ENCODE data around the gene SGMS2. TPM values are rescaled to one million over a fixed set of nuclear protein-coding genes. Genes with fewer than 3 reads are reported as not detected.

The SGMS2 gene
- polyA plus RNA-seq, 2 of the 4 experiments (the other 2 are of a cell fraction), result 8.5 to 22.6 TPM

- TF ChIP-seq HES2 (IDR thresholded peaks at IDR 0.05) (no peak), FOXS1 (CRISPR knock-in tag; IDR thresholded peaks at IDR 0.05) (no peak), RAD21 (conservative IDR thresholded peaks at IDR 0.05 in 1 of 2, IDR thresholded peaks at IDR 0.05 in 1 of 2) (no peak), CTCF (IDR thresholded peaks at IDR 0.05) (no peak), MYC (IDR thresholded peaks at IDR 0.05; ENCODE audit: borderline replicate concordance, low read length) (no peak), POLR2A (IDR thresholded peaks at IDR 0.05; ENCODE audit: low read length) (no peak), PBX3 (IDR thresholded peaks at IDR 0.05) (no peak), JUNB (IDR thresholded peaks at IDR 0.05) (peak; percentile 52; the same call in 1 of the 2 replicates), CHD2 (IDR thresholded peaks at IDR 0.05; ENCODE audit: low read length, partially characterized antibody) (no peak), KDM5A (IDR thresholded peaks at IDR 0.05) (no peak), MAZ (IDR thresholded peaks at IDR 0.05; ENCODE audit: borderline replicate concordance, low read depth, low read length) (no peak), FOSL2 (IDR thresholded peaks at IDR 0.05) (no peak), FOSL2 (CRISPR knock-in tag; IDR thresholded peaks at IDR 0.05) (peak; percentile 54), JUN (IDR thresholded peaks at IDR 0.05) (peak; percentile 23 to 44; a peak in 1 of 5 replicates), NR3C1 (IDR thresholded peaks at IDR 0.05) (no peak)
- TF ChIP-seq, protein P1, sequence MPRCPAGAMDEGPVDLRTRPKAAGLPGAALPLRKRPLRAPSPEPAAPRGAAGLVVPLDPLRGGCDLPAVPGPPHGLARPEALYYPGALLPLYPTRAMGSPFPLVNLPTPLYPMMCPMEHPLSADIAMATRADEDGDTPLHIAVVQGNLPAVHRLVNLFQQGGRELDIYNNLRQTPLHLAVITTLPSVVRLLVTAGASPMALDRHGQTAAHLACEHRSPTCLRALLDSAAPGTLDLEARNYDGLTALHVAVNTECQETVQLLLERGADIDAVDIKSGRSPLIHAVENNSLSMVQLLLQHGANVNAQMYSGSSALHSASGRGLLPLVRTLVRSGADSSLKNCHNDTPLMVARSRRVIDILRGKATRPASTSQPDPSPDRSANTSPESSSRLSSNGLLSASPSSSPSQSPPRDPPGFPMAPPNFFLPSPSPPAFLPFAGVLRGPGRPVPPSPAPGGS (IDR thresholded peaks at IDR 0.05), result no peak
Observed at GRCh38 chr4:107853444-107854355, 29.0 kb downstream of the SGMS2 start (continued).

- DNase-seq (ENCODE audit: low read depth in 1 of 2, low spot score in 1 of 2), result no peak
- 85% methylated on average over 3 of the region's 3 CpGs for WGBS (ENCODE audit: missing lambda C conversion rate)
- peak overlapping the region; percentile 62 to 79 for H3K27ac ChIP-seq
- ChIA-PET POLR2A (no interaction called here), CTCF (interaction anchor here (0.9 to 1.8 kb wide), 5 partner anchors 10 to 65 kb away, joined by 3 to 6 read pairs (median 3); no protein-coding TSS in a partner anchor)
- TF ChIP-seq JUNB (IDR thresholded peaks at IDR 0.05) (0 out of 2 replicates have a peak, but pooled peaks have one; percentile 11), RAD21 (conservative IDR thresholded peaks at IDR 0.05 in 1 of 2, IDR thresholded peaks at IDR 0.05 in 1 of 2) (no peak)
- ATAC-seq, result peak; percentile 49 to 67; a peak in 4 of 6 replicates
- H3K9me3 ChIP-seq, result no peaks in the 10 kb centered on the region
- peak overlapping the region; percentile 32; the same call in 1 of the 3 replicates for H3K4me3 ChIP-seq
- no peak for FAIRE-seq
- H3K4me1 ChIP-seq, result peaks cover 30% of the 10 kb centered on the region
- H3K4me2 ChIP-seq, result peak overlapping the region; percentile 80
Observed at GRCh38 chr4:107854356-107855022, 29.8 kb downstream of the SGMS2 start.

DNA sequence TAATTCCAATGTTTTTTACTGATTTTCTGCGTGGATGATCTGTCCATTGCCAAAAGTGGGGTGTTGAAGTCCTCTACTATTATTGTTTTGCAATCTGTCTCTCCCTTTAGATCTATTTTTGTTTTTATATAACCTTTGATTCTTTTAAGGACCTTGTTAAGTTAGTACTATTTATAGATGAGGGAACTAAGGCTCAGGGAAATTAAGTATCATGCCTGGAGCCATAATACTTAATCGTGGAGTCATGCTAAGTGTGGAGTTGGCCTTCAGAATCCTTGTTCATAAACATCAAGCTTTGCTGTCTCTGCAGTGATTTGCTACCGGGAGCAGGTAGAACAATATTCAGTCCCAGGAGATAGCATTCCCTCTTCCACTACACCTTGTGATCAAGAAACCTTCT, 31.0 kb downstream of the SGMS2 start:
- POLR2A ChIA-PET, result no interaction called here
- DNase-seq (ENCODE audit: low read depth in 1 of 2, low spot score in 1 of 2) (no peak), FAIRE-seq (no peak), ATAC-seq (no peak)
- Histone ChIP-seq H3K27ac (no peak overlapping the region), H3K9me3 (no peaks in the 10 kb centered on the region), H3K4me1 (peaks cover 30% of the 10 kb centered on the region), H3K4me2 (no peak overlapping the region), H3K4me3 (no peak overlapping the region)
- CTCF ChIA-PET, result no interaction called here
- no peak for TF ChIP-seq EHMT2 (IDR thresholded peaks at IDR 0.05; ENCODE audit: low read depth)
- no peak for TF ChIP-seq SMC3 (IDR thresholded peaks at IDR 0.05)
- TF ChIP-seq MAFK (IDR thresholded peaks at IDR 0.05; ENCODE audit: partially characterized antibody), result no peak
- no peak for TF ChIP-seq RAD21 (conservative IDR thresholded peaks at IDR 0.05 in 1 of 2, IDR thresholded peaks at IDR 0.05 in 1 of 2)
- TF ChIP-seq HES2 (IDR thresholded peaks at IDR 0.05), result no peak
- 72% methylated on average over 3 of the region's 3 CpGs for WGBS (ENCODE audit: missing lambda C conversion rate)

All from A549 (cell line).